Lower lobe of right lung (tissue), 2 donors: ENCODE data around the gene RNLS. TPM values are rescaled to one million over a fixed set of nuclear protein-coding genes. Genes with fewer than 3 reads are reported as not detected.

Source experiments
- ATAC-seq, 2 donors: fragments of 200-7000 bp; cut with Tn5 transposase; one replicate each; pipeline ENCODE4 v1.9.1; 2020 to 2022; ENCODE audit warnings: mild to moderate bottlenecking in 2 of 2, moderate library complexity in 2 of 2
- DNase-seq: peaks from one replicate; pipeline ENCODE4 v3.0.0-alpha.2; 2020
- H3K27ac ChIP-seq: fragments of 200-600 bp; one replicate; pipeline ENCODE4 v1.8.0; 2022
- H3K27me3 ChIP-seq: fragments of 200-600 bp; one replicate; pipeline ENCODE4 v1.8.0; 2022; ENCODE audit warnings: low read depth
- H3K36me3 ChIP-seq: fragments of 200-600 bp; one replicate; pipeline ENCODE4 v1.8.0; 2022; ENCODE audit warnings: mild to moderate bottlenecking
- H3K4me1 ChIP-seq: fragments of 200-600 bp; one replicate; pipeline ENCODE4 v1.8.0; 2022
- H3K4me3 ChIP-seq: fragments of 200-600 bp; one replicate; pipeline ENCODE4 v1.8.0; 2022; ENCODE audit warnings: mild to moderate bottlenecking
- H3K9me3 ChIP-seq: fragments of 200-600 bp; one replicate; pipeline ENCODE4 v1.8.0; 2022
- CTCF ChIP-seq: fragments of 200-600 bp; IDR thresholded peaks from one replicate; pipeline ENCODE4 v1.8.0; 2022; ENCODE audit warnings: antibody characterized with exemption, mild to moderate bottlenecking
- intact Hi-C: fragments of 100-400 bp; cut with DNase I; formaldehyde crosslinking; loops from one replicate; pipeline ENCODE4 v1.11.0; 2022
- total RNA-seq: library from RNA; stranded (reverse); fragmentation: NEBNext Ultra II Directional; extraction: Animal tissue kit (Norgen Biotek cat#: 25700); gene quantifications from one replicate; pipeline ENCODE4 v1.2.1, GENCODE V29; 2021
- donor health status: DM: no; HTN: yes; CAD: no; lungs with severe emphysema.

The RNLS gene
- total RNA-seq, 1 donor from 2014 or later = 9.6 TPM

- H3K9me3 ChIP-seq = no peaks in the 10 kb centered on the region
- H3K27ac ChIP-seq = no peak overlapping the region
- H3K36me3 ChIP-seq = no peaks in the 10 kb centered on the region
- intact Hi-C loops = no loop called here
- TF ChIP-seq CTCF = no peak
- H3K4me3 ChIP-seq = no peak overlapping the region
- H3K27me3 ChIP-seq = no peaks in the 10 kb centered on the region
- ATAC-seq (peak in 1 of 2 donors; percentile 30), DNase-seq (peak; percentile 78)
- peaks cover 20% of the 10 kb centered on the region for H3K4me1 ChIP-seq
Observed at GRCh38 chr10:88232029-88232895, 350.9 kb downstream of the RNLS start.

GRCh38 chr10:88230251-88230650, 352.9 kb downstream of the RNLS start:
- no peak for DNase-seq
- Histone ChIP-seq H3K9me3 (no peaks in the 10 kb centered on the region), H3K27ac (no peak overlapping the region), H3K36me3 (no peaks in the 10 kb centered on the region), H3K4me3 (no peak overlapping the region), H3K27me3 (no peaks in the 10 kb centered on the region), H3K4me1 (peaks cover 11% of the 10 kb centered on the region)
- ATAC-seq = no peak
- no peak for TF ChIP-seq CTCF
- intact Hi-C loops = no loop called here

- DNase-seq = no peak
- no peaks in the 10 kb centered on the region for H3K9me3 ChIP-seq
- no peak for ATAC-seq
- intact Hi-C loops = no loop called here
- no peak overlapping the region for H3K4me3 ChIP-seq
- H3K36me3 ChIP-seq = no peaks in the 10 kb centered on the region
- TF ChIP-seq CTCF = no peak
- peaks cover 11% of the 10 kb centered on the region for H3K4me1 ChIP-seq
- no peaks in the 10 kb centered on the region for H3K27me3 ChIP-seq
- no peak overlapping the region for H3K27ac ChIP-seq
Observed at GRCh38 chr10:88228130-88228529, 355.0 kb downstream of the RNLS start.

- DNase-seq = no peak
- no peaks in the 10 kb centered on the region for H3K27me3 ChIP-seq
- no peak overlapping the region for H3K27ac ChIP-seq
- intact Hi-C loops = no loop called here
- no peak overlapping the region for H3K4me3 ChIP-seq
- ATAC-seq = no peak
- no peaks in the 10 kb centered on the region for H3K36me3 ChIP-seq
- peaks cover 6% of the 10 kb centered on the region for H3K4me1 ChIP-seq
- TF ChIP-seq CTCF = no peak
- no peaks in the 10 kb centered on the region for H3K9me3 ChIP-seq
Observed at GRCh38 chr10:88227342-88228018, 355.6 kb downstream of the RNLS start.

GRCh38 chr10:88226891-88227290, 356.2 kb downstream of the RNLS start:
- Histone ChIP-seq H3K36me3 (no peaks in the 10 kb centered on the region), H3K4me1 (no peaks in the 10 kb centered on the region), H3K27me3 (no peaks in the 10 kb centered on the region), H3K4me3 (no peak overlapping the region), H3K9me3 (no peaks in the 10 kb centered on the region), H3K27ac (no peak overlapping the region)
- intact Hi-C loops = no loop called here
- DNase-seq = no peak
- ATAC-seq = no peak
- TF ChIP-seq CTCF = no peak
